ENCODE measurements around the gene GPC3. TPM values are rescaled to one million over a fixed set of nuclear protein-coding genes. Genes with fewer than 3 reads are reported as not detected.

GPC3 gene
- total and polyA plus RNA-seq, 2 of the 4 experiments (the other 2 are of a cell fraction), result not detected

- H3K14ac ChIP-seq (replicated peaks; ENCODE audit: low read depth, low read length), result no peak overlapping the region
- 20% methylated on average over 1 of the region's 3 CpGs; no CpG with 5 or more reads in 1 of the 2 experiments for WGBS, 2 experiments (ENCODE audit: extremely low coverage in 2 of 2, insufficient read length in 1 of 2)
- intact Hi-C loops (cut with micrococcal nuclease) (no loop called here), in situ Hi-C loops (cut with MboI; ENCODE audit: low sequenced_read_pairs) (no loop called here), dilution Hi-C loops (cut with HindIII; ENCODE audit: low sequenced_read_pairs, unreplicated experiment) (no loop called here)
- DNase-seq (no peak), ATAC-seq (ENCODE audit: low read depth) (no peak)
- H3K23ac ChIP-seq (ENCODE audit: low read depth, low read length), result no peak overlapping the region
- H4K20me1 ChIP-seq (ENCODE audit: insufficient read depth, low read length), result no peaks in the 10 kb centered on the region
- no peaks in the 10 kb centered on the region for H3K9me3 ChIP-seq (ENCODE audit: control insufficient read depth, insufficient read depth, low read length)
- no peak for TF ChIP-seq USF2 (IDR thresholded peaks at IDR 0.05; ENCODE audit: low read depth, low read length)
- TF ChIP-seq RCOR1 (IDR thresholded peaks at IDR 0.05; ENCODE audit: insufficient replicate concordance, low read length), result no peak
- TF ChIP-seq ELK1 (IDR thresholded peaks at IDR 0.05; ENCODE audit: borderline replicate concordance, low read depth, low read length), result no peak
- no peak for TF ChIP-seq MAZ (IDR thresholded peaks at IDR 0.05; ENCODE audit: borderline replicate concordance, low read depth, low read length)
- no peak for TF ChIP-seq CHD1 (IDR thresholded peaks at IDR 0.05; ENCODE audit: low read depth, low read length)
- no peak for TF ChIP-seq BHLHE40 (IDR thresholded peaks at IDR 0.05; ENCODE audit: low read depth, low read length)
- H3K4me1 ChIP-seq (ENCODE audit: control insufficient read depth, insufficient read depth, low read length), result no peaks in the 10 kb centered on the region
- no peak overlapping the region for H3K4me2 ChIP-seq (ENCODE audit: low read depth, low read length)
- no peaks in the 10 kb centered on the region for H3K9me1 ChIP-seq (ENCODE audit: insufficient read depth, low read length)
- H3K9ac ChIP-seq (ENCODE audit: low read depth, low read length), result no peak overlapping the region
- H3K79me1 ChIP-seq (ENCODE audit: low read depth in 1 of 2, low read length in 2 of 2), result no peaks in the 10 kb centered on the region
- H3K36me3 ChIP-seq (ENCODE audit: control insufficient read depth, insufficient read depth, low read length), result no peaks in the 10 kb centered on the region
- BruUV-seq (replicated peaks), result no TSS peak
- no peak overlapping the region for H2BK20ac ChIP-seq (ENCODE audit: low read depth, low read length)
- H4K91ac ChIP-seq (ENCODE audit: insufficient read depth, low read depth, low read length), result no peak overlapping the region
- POLR2A ChIA-PET (ENCODE audit: unreplicated experiment), result no interaction called here
- no peak overlapping the region for H4K8ac ChIP-seq (ENCODE audit: low read depth in 2 of 2, low read length in 2 of 2)
- H3K27ac ChIP-seq (ENCODE audit: insufficient read depth, low read length), result no peak overlapping the region
- H3K27me3 ChIP-seq (ENCODE audit: control insufficient read depth, insufficient read depth, low read length), result peaks cover 4% of the 10 kb centered on the region; the same call in 1 of the 2 replicates
- H2BK5ac ChIP-seq (ENCODE audit: low read depth, low read length, poor library complexity, severe bottlenecking), result no peak overlapping the region
- H3K4ac ChIP-seq (ENCODE audit: low read depth, low read length), result no peak overlapping the region
- CTCF ChIA-PET, result no interaction called here
- H3K56ac ChIP-seq (ENCODE audit: extremely low read depth, insufficient read depth, low read length), result no peak overlapping the region
- H2AFZ ChIP-seq (replicated peaks; ENCODE audit: low read length, poor library complexity), result no peak overlapping the region
- no peak overlapping the region for H4K5ac ChIP-seq (ENCODE audit: low read depth, low read length)
- H2BK120ac ChIP-seq (ENCODE audit: low read depth, low read length), result no peak overlapping the region
- no peak overlapping the region for H2AK5ac ChIP-seq (ENCODE audit: low read depth, low read length)
- no peak overlapping the region for H2BK15ac ChIP-seq (ENCODE audit: low read depth, low read length)
- H3K4me3 ChIP-seq (ENCODE audit: insufficient read depth, low read depth, low read length), result no peak overlapping the region
- no peak overlapping the region for H3K18ac ChIP-seq (ENCODE audit: low read depth, low read length)
- H2AK9ac ChIP-seq (replicated peaks; ENCODE audit: low read depth, low read length, poor library complexity), result no peak overlapping the region
Measured at GRCh38 chrX:133965321-133965720, 20.1 kb downstream of the GPC3 start.

All from IMR-90 (cell line).